Heart right ventricle (tissue), 16 donors: ENCODE data around the gene MTMR3. TPM values are rescaled to one million over a fixed set of nuclear protein-coding genes. Genes with fewer than 3 reads are reported as not detected.

Experiments used
- ATAC-seq, 8 donors: fragments of 200-7000 bp; cut with Tn5 transposase; one replicate each; pipeline ENCODE4 v1.9.1; 2020; ENCODE audit warnings: mild to moderate bottlenecking in 8 of 8, moderate library complexity in 8 of 8, moderate number of reproducible peaks in 1 of 8
- DNase-seq, 2 donors: peaks; one replicate each; pipeline ENCODE4 v3.0.0-alpha.2; 2020
- H3K27ac ChIP-seq, 10 donors: fragments of 200-600 bp; sonication (generic) in 2 of 10; one replicate each; pipeline versions ENCODE4 v1.5.0 to v1.8.0; 2020 to 2022; ENCODE audit warnings: mild to moderate bottlenecking in 3 of 10
- H3K27me3 ChIP-seq, 7 donors: fragments of 200-600 bp; one replicate each; pipeline ENCODE4 v1.8.0; 2021 to 2022; ENCODE audit warnings: mild to moderate bottlenecking in 2 of 7
- H3K36me3 ChIP-seq, 9 donors: fragments of 200-600 bp; sonication (generic) in 1 of 9; one replicate each; pipeline versions ENCODE4 v1.5.0 to v1.8.0; 2020 to 2022; ENCODE audit warnings: mild to moderate bottlenecking in 2 of 9
- H3K4me1 ChIP-seq, 9 donors: fragments of 200-600 bp; sonication (generic) in 1 of 9; one replicate each; pipeline versions ENCODE4 v1.5.0 to v1.8.0; 2020 to 2022; ENCODE audit warnings: mild to moderate bottlenecking in 4 of 9
- H3K4me3 ChIP-seq, 10 donors: fragments of 200-600 bp; sonication (generic) in 2 of 10; one replicate each; pipeline versions ENCODE4 v1.5.0 to v1.8.0; 2020 to 2022; ENCODE audit warnings: mild to moderate bottlenecking in 7 of 10, moderate library complexity in 2 of 10
- H3K9me3 ChIP-seq, 11 donors: fragments of 200-600 bp in 10 of 11; sonication (generic) in 2 of 11; one replicate each; pipeline versions ENCODE4 v1.5.0 to v1.8.0; 2013 to 2022; ENCODE audit warnings: mild to moderate bottlenecking in 2 of 11, control low read depth in 1 of 11, moderate library complexity in 1 of 11
- WGBS, 2 donors: extraction: QIAGEN DNeasy Blood & Tissue Kit; methylation state at CpG; one replicate each; pipeline ENCODE4 v1.1.7; 2013; ENCODE audit warnings: inconsistent platforms in 1 of 2; 5-methylcytosine and 5-hydroxymethylcytosine counted together
- intact Hi-C, 10 donors: fragments of 100-400 bp; cut with DNase I; formaldehyde crosslinking; loops; one replicate each; pipeline versions ENCODE4 v1.11.1 to v1.14.2; 2022
- polyA plus RNA-seq, 2 donors: library from polyadenylated mRNA; stranded (reverse); fragments of 200-250 nt; gene quantifications; one replicate each; pipeline ENCODE4 v1.2.3, GENCODE V29; 2013
- total RNA-seq, 10 donors: library from RNA; stranded (reverse); fragmentation: NEBNext Ultra II Directional in 3 of 10; extraction: Animal tissue kit (Norgen Biotek cat#: 25700) in 3 of 10; gene quantifications; one replicate each; pipeline versions ENCODE4 v1.2.1 to v1.2.4, GENCODE V29; 2021 to 2023
- TF ChIP-seq, protein P1 (sequence below), 9 donors: fragments of 200-600 bp; sonication (generic) in 2 of 9; IDR thresholded peaks; one replicate each; pipeline versions ENCODE4 v1.5.0 to v1.8.0; 2021 to 2022; ENCODE audit warnings: antibody characterized with exemption in 9 of 9, mild to moderate bottlenecking in 5 of 9, moderate library complexity in 1 of 9
- donor health status: Arrhythmogenic right ventricular cardiomyopathy.
- donor health status: ischemic (EF 13 %, LVEDD 7.1; RV severe dilation, severe dysfunction).
- donor health status: healthy with polysubstance abuse.
- donor health status: DM: no; HTN: yes; CAD: no.
- donor health status: DM: no; HTN: no; CAD: no.
- donor health status: ischemic (EF 25% LVEDD 6.9; RV normal size, moderate dysfunction).
- donor health status: ischemic (EF 25% LVEDD 5.7; RV mildly dilated, moderate dysfunction).
- donor health status: healthy.
- donor health status: DM: yes; HTN: yes; CAD: no.
- donor health status: Ischemic cardiomyopathy.
- donor health status: ischemic (EF 35%, LVEDD 5.7; RV mildly dilated, moderate dysfunction).
- donor health status: nonischemic (EF 11% LVEDD 7.7; RV severe dilation, severe dysfunction).
- donor health status: DM: yes; HTN: yes; CAD: no.
- donor health status: PGD.
- donor health status: ischemic (EF 29% LVEDD 5.4; RV normal size, mild dysfunction).
- donor health status: nonischemic (EF 23%, LVEDD 6.1; RV moderate dilation, normal function).

Gene MTMR3
- total and polyA plus RNA-seq, 12 donors: 9.8 to 42.9 (median 34.6) TPM

- H3K27ac ChIP-seq: no peak overlapping the region
- peaks cover 0 to 98% (median 47%) of the 10 kb centered on the region in 9 donors for H3K36me3 ChIP-seq
- DNase-seq (no peak), ATAC-seq (no peak)
- intact Hi-C loops: loop anchor here in 9 of 10 donors (5.0 to 10.0 kb wide), 17 partner anchors 123 to 383 kb away; partner anchors contain the start of genes MTMR3 (in 4 of the 9), UQCR10 (in 2 of the 9), ZMAT5 (in 2 of the 9) and ASCC2 (in 1 of the 9)
- no peak overlapping the region for H3K4me3 ChIP-seq
- TF ChIP-seq, protein P1, sequence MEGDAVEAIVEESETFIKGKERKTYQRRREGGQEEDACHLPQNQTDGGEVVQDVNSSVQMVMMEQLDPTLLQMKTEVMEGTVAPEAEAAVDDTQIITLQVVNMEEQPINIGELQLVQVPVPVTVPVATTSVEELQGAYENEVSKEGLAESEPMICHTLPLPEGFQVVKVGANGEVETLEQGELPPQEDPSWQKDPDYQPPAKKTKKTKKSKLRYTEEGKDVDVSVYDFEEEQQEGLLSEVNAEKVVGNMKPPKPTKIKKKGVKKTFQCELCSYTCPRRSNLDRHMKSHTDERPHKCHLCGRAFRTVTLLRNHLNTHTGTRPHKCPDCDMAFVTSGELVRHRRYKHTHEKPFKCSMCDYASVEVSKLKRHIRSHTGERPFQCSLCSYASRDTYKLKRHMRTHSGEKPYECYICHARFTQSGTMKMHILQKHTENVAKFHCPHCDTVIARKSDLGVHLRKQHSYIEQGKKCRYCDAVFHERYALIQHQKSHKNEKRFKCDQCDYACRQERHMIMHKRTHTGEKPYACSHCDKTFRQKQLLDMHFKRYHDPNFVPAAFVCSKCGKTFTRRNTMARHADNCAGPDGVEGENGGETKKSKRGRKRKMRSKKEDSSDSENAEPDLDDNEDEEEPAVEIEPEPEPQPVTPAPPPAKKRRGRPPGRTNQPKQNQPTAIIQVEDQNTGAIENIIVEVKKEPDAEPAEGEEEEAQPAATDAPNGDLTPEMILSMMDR (IDR thresholded peaks at IDR 0.05): no peak
- peaks cover 3 to 16% (median 12%) of the 10 kb centered on the region in 9 donors for H3K4me1 ChIP-seq
- H3K9me3 ChIP-seq: no peaks in the 10 kb centered on the region
- H3K27me3 ChIP-seq: no peaks in the 10 kb centered on the region
Observed at GRCh38 chr22:30007361-30007760, 124.4 kb downstream of the MTMR3 start.

DNA sequence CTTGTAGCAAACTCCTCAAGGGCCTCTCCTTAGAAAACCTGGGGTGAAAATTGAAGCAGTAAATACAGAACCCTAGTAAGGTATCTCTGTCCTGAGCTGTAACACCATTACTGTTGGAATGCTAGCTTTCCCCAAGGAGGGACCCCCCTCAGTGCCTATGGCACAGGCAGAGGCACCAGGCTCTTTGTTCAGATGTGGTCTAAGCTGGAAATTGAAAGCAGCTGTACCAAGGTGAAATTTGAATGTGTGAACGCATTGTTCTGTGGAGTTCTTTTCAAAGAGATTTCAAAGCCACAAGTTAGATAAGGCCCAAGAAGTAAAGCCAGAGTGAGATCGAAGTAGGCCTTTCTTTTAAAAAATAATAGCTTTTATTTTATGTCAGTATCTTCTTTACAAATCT, 125.4 kb downstream of the MTMR3 start:
- intact Hi-C loops: loop anchor here in 9 of 10 donors (5.0 to 10.0 kb wide), 17 partner anchors 124 to 384 kb away; partner anchors contain the start of genes MTMR3 (in 4 of the 9), UQCR10 (in 2 of the 9), ZMAT5 (in 2 of the 9) and ASCC2 (in 1 of the 9)
- ATAC-seq (no peak), DNase-seq (no peak)
- Histone ChIP-seq H3K36me3 (peaks cover 0 to 98% (median 47%) of the 10 kb centered on the region in 9 donors), H3K9me3 (no peaks in the 10 kb centered on the region), H3K4me3 (no peak overlapping the region), H3K4me1 (peaks cover 3 to 16% (median 12%) of the 10 kb centered on the region in 9 donors), H3K27me3 (no peaks in the 10 kb centered on the region), H3K27ac (no peak overlapping the region)
- 90 to 93% methylated on average over 2 of the region's 2 CpGs for WGBS, 2 donors
- TF ChIP-seq, protein P1 (IDR thresholded peaks at IDR 0.05): no peak

DNA sequence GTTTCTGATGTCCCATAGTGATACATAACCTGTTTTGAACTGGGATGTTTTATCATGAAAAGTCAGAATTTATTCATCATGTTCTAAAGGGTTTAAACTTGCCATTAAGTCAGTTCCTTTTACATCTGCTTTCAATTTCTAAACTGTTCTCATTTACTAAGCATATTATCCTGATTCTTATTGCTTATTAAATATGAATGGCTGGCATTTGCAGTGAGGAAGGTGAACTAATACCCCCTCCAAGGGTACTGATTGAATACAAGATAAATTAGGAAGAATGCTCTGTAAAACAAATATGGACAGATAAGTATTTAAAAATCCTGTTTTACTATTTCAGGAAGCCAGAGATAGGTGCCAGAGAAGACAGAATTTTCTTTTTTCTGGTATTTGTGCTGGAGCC, 126.5 kb downstream of the MTMR3 start:
- Histone ChIP-seq H3K36me3 (peaks cover 0 to 98% (median 57%) of the 10 kb centered on the region in 9 donors), H3K4me1 (peaks cover 0 to 10% (median 7%) of the 10 kb centered on the region in 9 donors), H3K9me3 (no peaks in the 10 kb centered on the region), H3K4me3 (no peak overlapping the region), H3K27me3 (no peaks in the 10 kb centered on the region), H3K27ac (no peak overlapping the region)
- TF ChIP-seq, protein P1 (IDR thresholded peaks at IDR 0.05): no peak
- no peak for ATAC-seq
- no peak for DNase-seq
- intact Hi-C loops: loop anchor here in 9 of 10 donors (5.0 to 10.0 kb wide), 17 partner anchors 125 to 385 kb away; partner anchors contain the start of genes MTMR3 (in 4 of the 9), UQCR10 (in 2 of the 9), ZMAT5 (in 2 of the 9) and ASCC2 (in 1 of the 9)

GRCh38 chr22:30010789-30011405, 127.9 kb downstream of the MTMR3 start:
- 46 to 68% methylated on average over 2 of the region's 2 CpGs for WGBS, 2 donors
- TF ChIP-seq, protein P1 (IDR thresholded peaks at IDR 0.05): no peak
- no peak for DNase-seq
- Histone ChIP-seq H3K36me3 (peaks cover 0 to 100% (median 69%) of the 10 kb centered on the region in 9 donors), H3K4me3 (no peak overlapping the region), H3K4me1 (no peaks in the 10 kb centered on the region), H3K27me3 (no peaks in the 10 kb centered on the region), H3K27ac (no peak overlapping the region), H3K9me3 (no peaks in the 10 kb centered on the region)
- intact Hi-C loops: loop anchor here in 2 of 10 donors (5.0 to 10.0 kb wide), 2 partner anchors 316 to 329 kb away; no protein-coding TSS in a partner anchor
- no peak for ATAC-seq
